SK-N-SH (cell line): ENCODE data around the gene C19orf12. TPM values are rescaled to one million over a fixed set of nuclear protein-coding genes. Genes with fewer than 3 reads are reported as not detected.

ENCODE experiments used
- CTCF ChIA-PET: fragments of 300-600, 350-600 bp; formaldehyde crosslinking; extraction: SDS; loops from one replicate; lab custom pipeline; 2021; lab: Yijun Ruan, JAX
- POLR2A ChIA-PET: fragments of 350-600 bp; sonication (Branson Sonifier 250); formaldehyde crosslinking; extraction: SDS; loops from one replicate; lab custom pipeline; 2020; ENCODE audit warnings: antibody characterized with exemption, inconsistent platforms; lab: Yijun Ruan, JAX
- DNase-seq: peaks from one replicate; pipeline ENCODE4 v3.0.0; 2012
- H2AFZ ChIP-seq: fragments of 200-600 bp; sonication (generic); 2 replicates; pipeline ENCODE4 v1.8.1; 2016; ENCODE audit warnings: antibody characterized with exemption, mild to moderate bottlenecking, low read depth
- H3F3A ChIP-seq: fragments of 200-600 bp; sonication (generic); replicated peaks from 2 replicates; pipeline ENCODE3; 2016; ENCODE audit warnings: antibody characterized with exemption, mild to moderate bottlenecking; ENCODE audit not compliant: insufficient read depth
- H3K27ac ChIP-seq, 2 experiments: fragments of 200-500 bp in 1 of 2; fragments of 200-600 bp in 1 of 2; sonication (Bioruptor generic) in 1 of 2; sonication (generic), shearing (Covaris generic) in 1 of 2; 2 replicates each; pipeline versions ENCODE4 v1.5.1 to v1.6.1; 2014 to 2016; ENCODE audit warnings: low read depth in 2 of 2, inconsistent platforms in 1 of 2, low read length in 1 of 2, mild to moderate bottlenecking in 1 of 2, mixed read lengths in 1 of 2
- H3K27me3 ChIP-seq: fragments of 200-600 bp; sonication (generic), shearing (Covaris generic); 2 replicates; pipeline ENCODE4 v1.6.1; 2016; ENCODE audit warnings: mixed run types; ENCODE audit not compliant: insufficient read depth
- H3K36me3 ChIP-seq, 2 experiments: fragments of 200-500 bp in 1 of 2; fragments of 200-600 bp in 1 of 2; sonication (Bioruptor generic) in 1 of 2; sonication (generic) in 1 of 2; replicated peaks in 1 of 2; 2 replicates each; pipeline versions ENCODE3 to v1.5.1; 2014 to 2016; ENCODE audit warnings: low read length in 1 of 2, mild to moderate bottlenecking in 1 of 2; ENCODE audit not compliant: insufficient read depth in 2 of 2, control insufficient read depth in 1 of 2
- H3K4me1 ChIP-seq, 2 experiments: fragments of 200-500 bp in 1 of 2; fragments of 200-600 bp in 1 of 2; sonication (Bioruptor generic) in 1 of 2; sonication (generic), shearing (Covaris generic) in 1 of 2; 2 replicates each; pipeline versions ENCODE4 v1.5.1 to v1.6.1; 2014 to 2016; ENCODE audit warnings: low read depth in 1 of 2, low read length in 1 of 2, mixed run types in 1 of 2; ENCODE audit not compliant: insufficient read depth in 2 of 2, control insufficient read depth in 1 of 2
- H3K4me2 ChIP-seq: fragments of 200-600 bp; sonication (generic), shearing (Covaris generic); 2 replicates; pipeline ENCODE4 v1.6.1; 2017; ENCODE audit warnings: mixed run types
- H3K4me3 ChIP-seq, 2 experiments: fragments of 200-500 bp in 1 of 2; fragments of 200-600 bp in 1 of 2; sonication (Bioruptor generic) in 1 of 2; sonication (generic), shearing (Covaris generic) in 1 of 2; 2 replicates each; pipeline versions ENCODE4 v1.5.1 to v1.8.1; 2014 to 2016; ENCODE audit warnings: low read depth in 2 of 2, inconsistent platforms in 1 of 2, low read length in 1 of 2, mild to moderate bottlenecking in 1 of 2, mixed read lengths in 1 of 2, moderate library complexity in 1 of 2
- H3K79me2 ChIP-seq: fragments of 200-600 bp; sonication (generic); 2 replicates; pipeline ENCODE4 v1.8.1; 2017; ENCODE audit warnings: mild to moderate bottlenecking; ENCODE audit not compliant: insufficient read depth
- H3K9ac ChIP-seq: fragments of 200-600 bp; sonication (generic); 2 replicates; pipeline ENCODE4 v1.6.1; 2017; ENCODE audit warnings: mixed run types
- H3K9me2 ChIP-seq: fragments of 200-600 bp; sonication (generic); 2 replicates; pipeline ENCODE4 v1.6.1; 2017; ENCODE audit warnings: mixed run types
- H3K9me3 ChIP-seq: fragments of 200-600 bp; sonication (generic); 2 replicates; pipeline ENCODE4 v1.6.1; 2017; ENCODE audit warnings: mixed run types, mild to moderate bottlenecking, moderate library complexity
- H4K20me1 ChIP-seq: fragments of 200-600 bp; sonication (generic); 2 replicates; pipeline ENCODE4 v1.6.1; 2017; ENCODE audit warnings: mild to moderate bottlenecking, mixed run types; ENCODE audit not compliant: insufficient read depth
- ELF1 ChIP-seq: IDR thresholded peaks from 2 replicates; pipeline ENCODE4 v1.4.0; 2012
- FOXJ3 ChIP-seq: sonication (generic); formaldehyde crosslinking; IDR thresholded peaks from 2 replicates; pipeline ENCODE4 v1.5.1; 2020; ENCODE audit warnings: mild to moderate bottlenecking, missing genetic modification reagents
- GABPA ChIP-seq: IDR thresholded peaks from 2 replicates; pipeline ENCODE4 v1.4.0; 2012; ENCODE audit warnings: low read depth, mild to moderate bottlenecking
- GATA2 ChIP-seq: sonication (generic); formaldehyde crosslinking; IDR thresholded peaks from 2 replicates; pipeline ENCODE4 v1.5.0; 2020; ENCODE audit warnings: mild to moderate bottlenecking, missing genetic modification reagents
- MXI1 ChIP-seq: IDR thresholded peaks from 2 replicates; pipeline ENCODE4 v1.6.1; 2012; ENCODE audit warnings: mild to moderate bottlenecking, low read depth, low read length, improper control_type of control experiment
- NFIC ChIP-seq: IDR thresholded peaks from 2 replicates; pipeline ENCODE4 v1.4.0; 2012; ENCODE audit warnings: borderline replicate concordance
- NRF1 ChIP-seq: IDR thresholded peaks from 2 replicates; pipeline ENCODE4 v1.6.1; 2012; ENCODE audit warnings: low read depth, mild to moderate bottlenecking, low read length
- RAD21 ChIP-seq: IDR thresholded peaks from 2 replicates; pipeline ENCODE4 v1.6.1; 2012; ENCODE audit warnings: mild to moderate bottlenecking, low read length
- RCOR1 ChIP-seq: fragments of 150-350 bp; IDR thresholded peaks from 2 replicates; pipeline ENCODE4 v1.6.1; 2017; ENCODE audit warnings: antibody characterized with exemption, low read length
- RFX5 ChIP-seq: IDR thresholded peaks from 2 replicates; pipeline ENCODE4 v1.6.1; 2012; ENCODE audit warnings: mild to moderate bottlenecking, improper control_type of control experiment, low read length
- RXRA ChIP-seq: IDR thresholded peaks from 2 replicates; pipeline ENCODE4 v1.4.0; 2012; ENCODE audit warnings: low read depth, mild to moderate bottlenecking, borderline replicate concordance
- SIN3A ChIP-seq: IDR thresholded peaks from 2 replicates; pipeline ENCODE4 v1.6.1; 2012; ENCODE audit warnings: low read depth, mild to moderate bottlenecking, low read length, moderate library complexity, borderline replicate concordance
- SMC3 ChIP-seq: IDR thresholded peaks from 2 replicates; pipeline ENCODE4 v1.6.1; 2012; ENCODE audit warnings: low read depth, low read length, improper control_type of control experiment
- TCF12 ChIP-seq: IDR thresholded peaks from 2 replicates; pipeline ENCODE4 v1.4.0; 2012
- TEAD4 ChIP-seq: IDR thresholded peaks from 2 replicates; pipeline ENCODE4 v1.4.0; 2012; ENCODE audit warnings: mild to moderate bottlenecking, borderline replicate concordance; ENCODE audit not compliant: insufficient read depth
- YY1 ChIP-seq: IDR thresholded peaks from 2 replicates; pipeline ENCODE4 v1.4.0; 2012; ENCODE audit warnings: low read depth, mild to moderate bottlenecking
- WGBS: methylation state at CpG from one replicate; pipeline ENCODE4 v1.1.6; 2017; ENCODE audit warnings: low lambda C conversion rate; 5-methylcytosine and 5-hydroxymethylcytosine counted together
- polyA plus RNA-seq, 3 experiments: library from polyadenylated mRNA; depleted of rRNA; stranded (reverse); fragments of >200 nt; gene quantifications; 2 replicates each; pipeline ENCODE4 v1.2.3, GENCODE V29; 2012
- TF ChIP-seq, protein P1 (sequence below): IDR thresholded peaks from 2 replicates; pipeline ENCODE4 v1.4.0; 2012; ENCODE audit warnings: low read depth, borderline replicate concordance
- TF ChIP-seq, protein P2 (sequence below): IDR thresholded peaks from 2 replicates; pipeline ENCODE4 v1.6.1; 2012; ENCODE audit warnings: mild to moderate bottlenecking, low read depth, low read length, moderate library complexity
- TF ChIP-seq, protein P3 (sequence below): fragments of 150-350 bp; IDR thresholded peaks from 2 replicates; pipeline ENCODE4 v1.6.1; 2016; ENCODE audit warnings: mild to moderate bottlenecking, low read depth, low read length

The C19orf12 gene
- polyA plus RNA-seq, 1 of the 3 experiments (the other 2 are of a cell fraction): 30.5 TPM

GRCh38 chr19:29735829-29736228 lies 20.8 kb upstream of the C19orf12 start:
- no peak overlapping the region for H3K9ac ChIP-seq
- H3K79me2 ChIP-seq: no peaks in the 10 kb centered on the region
- ChIA-PET CTCF (interaction anchor here (1.2 to 1.3 kb wide), 2 partner anchors 19 to 138 kb away, joined by 4 to 5 read pairs; no protein-coding TSS in a partner anchor), POLR2A (no interaction called here)
- no peaks in the 10 kb centered on the region for H3K9me2 ChIP-seq
- peaks cover 7% of the 10 kb centered on the region; the same call in 1 of the 2 replicates for H3K27me3 ChIP-seq
- H3K36me3 ChIP-seq: no peaks in the 10 kb centered on the region
- no peaks in the 10 kb centered on the region for H3K9me3 ChIP-seq
- H3K4me3 ChIP-seq: no peak overlapping the region
- no peaks in the 10 kb centered on the region for H3F3A ChIP-seq
- TF ChIP-seq, protein P1, sequence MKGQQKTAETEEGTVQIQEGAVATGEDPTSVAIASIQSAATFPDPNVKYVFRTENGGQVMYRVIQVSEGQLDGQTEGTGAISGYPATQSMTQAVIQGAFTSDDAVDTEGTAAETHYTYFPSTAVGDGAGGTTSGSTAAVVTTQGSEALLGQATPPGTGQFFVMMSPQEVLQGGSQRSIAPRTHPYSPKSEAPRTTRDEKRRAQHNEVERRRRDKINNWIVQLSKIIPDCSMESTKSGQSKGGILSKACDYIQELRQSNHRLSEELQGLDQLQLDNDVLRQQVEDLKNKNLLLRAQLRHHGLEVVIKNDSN: no peak
- TF ChIP-seq RFX5 (no peak), YY1 (no peak), ELF1 (no peak), GABPA (no peak), NFIC (no peak), MXI1 (no peak), GATA2 (CRISPR knock-in tag) (no peak), NRF1 (no peak), SIN3A (no peak), FOXJ3 (no peak)
- TF ChIP-seq, protein P2, sequence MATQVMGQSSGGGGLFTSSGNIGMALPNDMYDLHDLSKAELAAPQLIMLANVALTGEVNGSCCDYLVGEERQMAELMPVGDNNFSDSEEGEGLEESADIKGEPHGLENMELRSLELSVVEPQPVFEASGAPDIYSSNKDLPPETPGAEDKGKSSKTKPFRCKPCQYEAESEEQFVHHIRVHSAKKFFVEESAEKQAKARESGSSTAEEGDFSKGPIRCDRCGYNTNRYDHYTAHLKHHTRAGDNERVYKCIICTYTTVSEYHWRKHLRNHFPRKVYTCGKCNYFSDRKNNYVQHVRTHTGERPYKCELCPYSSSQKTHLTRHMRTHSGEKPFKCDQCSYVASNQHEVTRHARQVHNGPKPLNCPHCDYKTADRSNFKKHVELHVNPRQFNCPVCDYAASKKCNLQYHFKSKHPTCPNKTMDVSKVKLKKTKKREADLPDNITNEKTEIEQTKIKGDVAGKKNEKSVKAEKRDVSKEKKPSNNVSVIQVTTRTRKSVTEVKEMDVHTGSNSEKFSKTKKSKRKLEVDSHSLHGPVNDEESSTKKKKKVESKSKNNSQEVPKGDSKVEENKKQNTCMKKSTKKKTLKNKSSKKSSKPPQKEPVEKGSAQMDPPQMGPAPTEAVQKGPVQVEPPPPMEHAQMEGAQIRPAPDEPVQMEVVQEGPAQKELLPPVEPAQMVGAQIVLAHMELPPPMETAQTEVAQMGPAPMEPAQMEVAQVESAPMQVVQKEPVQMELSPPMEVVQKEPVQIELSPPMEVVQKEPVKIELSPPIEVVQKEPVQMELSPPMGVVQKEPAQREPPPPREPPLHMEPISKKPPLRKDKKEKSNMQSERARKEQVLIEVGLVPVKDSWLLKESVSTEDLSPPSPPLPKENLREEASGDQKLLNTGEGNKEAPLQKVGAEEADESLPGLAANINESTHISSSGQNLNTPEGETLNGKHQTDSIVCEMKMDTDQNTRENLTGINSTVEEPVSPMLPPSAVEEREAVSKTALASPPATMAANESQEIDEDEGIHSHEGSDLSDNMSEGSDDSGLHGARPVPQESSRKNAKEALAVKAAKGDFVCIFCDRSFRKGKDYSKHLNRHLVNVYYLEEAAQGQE: no peak
- TF ChIP-seq, all 33 proteins: peak for 0
- Histone ChIP-seq H2AFZ (no peak overlapping the region), H3K4me1 (no peaks in the 10 kb centered on the region), H3K4me2 (no peak overlapping the region), H4K20me1 (no peaks in the 10 kb centered on the region), H3K27ac (no peak overlapping the region)
- DNase-seq: no peak
- 34% methylated on average over 5 of the region's 5 CpGs for WGBS

DNA sequence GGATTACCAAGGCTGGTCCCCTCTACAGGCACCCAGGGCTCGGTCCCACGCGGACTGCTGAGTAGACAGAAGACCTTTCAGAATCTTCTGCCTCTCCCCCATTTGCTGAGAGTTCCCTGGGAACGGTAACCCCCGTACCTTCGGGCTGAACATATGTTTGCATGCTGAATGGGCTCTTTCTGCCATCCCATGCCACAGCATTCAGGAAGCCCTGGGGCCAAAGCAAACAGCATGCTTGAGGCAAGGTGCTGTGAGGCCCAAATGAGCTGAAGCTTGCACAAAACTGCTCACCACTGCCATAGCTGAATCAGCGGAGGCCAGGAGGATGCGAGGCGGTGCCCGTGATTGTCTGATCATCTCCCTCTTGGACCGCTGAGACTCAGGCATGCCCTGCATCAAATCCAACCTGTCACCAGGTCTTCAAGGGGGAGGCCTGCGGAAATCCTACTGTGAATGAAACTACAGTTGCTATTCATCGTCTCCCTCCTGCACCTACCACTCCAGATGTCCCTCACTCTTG lies 16.3 kb upstream of the C19orf12 start:
- CTCF ChIA-PET: interaction anchor here (1.0 to 7.9 kb wide), 16 partner anchors 10 to 947 kb away, joined by 3 to 94 read pairs (median 6); partner anchors contain the start of gene C19orf12
- Histone ChIP-seq H3K4me1 (no peaks in the 10 kb centered on the region), H2AFZ (no peak overlapping the region)

More for the DNA sequence above, 16.3 kb upstream of the C19orf12 start:
- no peaks in the 10 kb centered on the region for H3K9me2 ChIP-seq
- H3F3A ChIP-seq: no peaks in the 10 kb centered on the region
- no peaks in the 10 kb centered on the region for H3K36me3 ChIP-seq
- no peaks in the 10 kb centered on the region for H3K79me2 ChIP-seq
- POLR2A ChIA-PET: no interaction called here
- H4K20me1 ChIP-seq: no peaks in the 10 kb centered on the region
- H3K27ac ChIP-seq: no peak overlapping the region
- H3K4me2 ChIP-seq: no peak overlapping the region
- 75% methylated on average over 12 of the region's 13 CpGs for WGBS
- H3K4me3 ChIP-seq: no peak overlapping the region
- DNase-seq: no peak
- no peaks in the 10 kb centered on the region for H3K9me3 ChIP-seq
- TF ChIP-seq RCOR1: no peak
- no peak for TF ChIP-seq SIN3A
- no peak for TF ChIP-seq TCF12
- TF ChIP-seq RFX5: no peak
- no peak for TF ChIP-seq ELF1
- TF ChIP-seq, protein P1: no peak
- TF ChIP-seq TEAD4: no peak
- no peak for TF ChIP-seq NFIC
- TF ChIP-seq, protein P3, sequence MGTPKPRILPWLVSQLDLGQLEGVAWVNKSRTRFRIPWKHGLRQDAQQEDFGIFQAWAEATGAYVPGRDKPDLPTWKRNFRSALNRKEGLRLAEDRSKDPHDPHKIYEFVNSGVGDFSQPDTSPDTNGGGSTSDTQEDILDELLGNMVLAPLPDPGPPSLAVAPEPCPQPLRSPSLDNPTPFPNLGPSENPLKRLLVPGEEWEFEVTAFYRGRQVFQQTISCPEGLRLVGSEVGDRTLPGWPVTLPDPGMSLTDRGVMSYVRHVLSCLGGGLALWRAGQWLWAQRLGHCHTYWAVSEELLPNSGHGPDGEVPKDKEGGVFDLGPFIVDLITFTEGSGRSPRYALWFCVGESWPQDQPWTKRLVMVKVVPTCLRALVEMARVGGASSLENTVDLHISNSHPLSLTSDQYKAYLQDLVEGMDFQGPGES: no peak
- TF ChIP-seq SMC3: no peak
- TF ChIP-seq RAD21: no peak
- TF ChIP-seq RXRA: no peak
- H3K9ac ChIP-seq: no peak overlapping the region
- H3K27me3 ChIP-seq: no peaks in the 10 kb centered on the region; the same call in 1 of the 2 replicates
